OCI-LY7 (cell line): ENCODE measurements around the gene KIT.

ENCODE experiments used
- CTCF ChIP-seq: fragments of 200-600 bp; sonication (generic); conservative IDR thresholded peaks from 2 replicates; pipeline ENCODE4 v1.5.1; 2014; ENCODE audit warnings: mild to moderate bottlenecking, antibody characterized with exemption, low read length, moderate library complexity, mixed read lengths
- EZH2phosphoT487 ChIP-seq: fragments of 200-600 bp; sonication (generic); IDR thresholded peaks from 2 replicates; pipeline ENCODE4 v1.6.1; 2018; ENCODE audit warnings: low read depth, borderline replicate concordance, mild to moderate bottlenecking, mixed run types, antibody characterized with exemption, low read length, moderate library complexity, mixed read lengths

- TF ChIP-seq CTCF (no peak), EZH2phosphoT487 (no peak)
These were observed 92.6 kb downstream of the KIT start for GRCh38 chr4:54750341-54750740.
